ENCODE measurements around the gene MYO5B.

DNA sequence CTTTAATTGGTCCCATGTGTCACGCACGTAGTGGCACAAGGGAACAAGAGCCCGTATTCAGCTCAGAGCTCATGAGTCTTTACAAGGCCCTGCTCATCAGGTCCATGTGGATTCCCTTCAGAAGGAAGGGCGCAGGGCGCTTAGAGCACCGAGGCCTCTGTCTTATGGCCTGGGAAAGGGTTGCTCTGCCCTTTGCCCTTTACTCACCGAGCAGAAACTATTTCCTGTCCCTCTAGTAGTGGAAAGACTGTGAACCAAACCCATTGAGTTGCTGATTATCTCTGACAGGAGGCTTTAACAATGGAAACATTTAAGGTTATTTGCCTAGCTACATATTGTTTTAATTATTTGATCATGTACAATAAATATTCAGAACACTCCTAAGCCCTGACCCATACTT, 279.6 kb downstream of the MYO5B start:
- TF ChIP-seq POLR2A (IDR thresholded peaks at IDR 0.05), result no peak
- TF ChIP-seq, protein P1, sequence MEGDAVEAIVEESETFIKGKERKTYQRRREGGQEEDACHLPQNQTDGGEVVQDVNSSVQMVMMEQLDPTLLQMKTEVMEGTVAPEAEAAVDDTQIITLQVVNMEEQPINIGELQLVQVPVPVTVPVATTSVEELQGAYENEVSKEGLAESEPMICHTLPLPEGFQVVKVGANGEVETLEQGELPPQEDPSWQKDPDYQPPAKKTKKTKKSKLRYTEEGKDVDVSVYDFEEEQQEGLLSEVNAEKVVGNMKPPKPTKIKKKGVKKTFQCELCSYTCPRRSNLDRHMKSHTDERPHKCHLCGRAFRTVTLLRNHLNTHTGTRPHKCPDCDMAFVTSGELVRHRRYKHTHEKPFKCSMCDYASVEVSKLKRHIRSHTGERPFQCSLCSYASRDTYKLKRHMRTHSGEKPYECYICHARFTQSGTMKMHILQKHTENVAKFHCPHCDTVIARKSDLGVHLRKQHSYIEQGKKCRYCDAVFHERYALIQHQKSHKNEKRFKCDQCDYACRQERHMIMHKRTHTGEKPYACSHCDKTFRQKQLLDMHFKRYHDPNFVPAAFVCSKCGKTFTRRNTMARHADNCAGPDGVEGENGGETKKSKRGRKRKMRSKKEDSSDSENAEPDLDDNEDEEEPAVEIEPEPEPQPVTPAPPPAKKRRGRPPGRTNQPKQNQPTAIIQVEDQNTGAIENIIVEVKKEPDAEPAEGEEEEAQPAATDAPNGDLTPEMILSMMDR (IDR thresholded peaks at IDR 0.05), result no peak
